ACC112 (cell line): ENCODE results near the gene MAPT.
"Not testable (repeated sequence)": the region's sequence is repeated elsewhere in the genome, so short reads cannot be mapped to it uniquely, and the experiment has no call there.

Experiments
- H2AFZ ChIP-seq: fragments of 200-600 bp; sonication (generic); one replicate; pipeline ENCODE4 v1.6.0; 2017; ENCODE audit warnings: antibody characterized with exemption, low read length; ENCODE audit not compliant: unreplicated experiment
- H3K27ac ChIP-seq: fragments of 200-600 bp; sonication (generic); 2 replicates; pipeline ENCODE4 v1.5.1; 2014; ENCODE audit warnings: low read depth, mild to moderate bottlenecking, antibody characterized with exemption, low read length, moderate library complexity
- H3K27me3 ChIP-seq: fragments of 200-600 bp; sonication (generic); 2 replicates; pipeline ENCODE4 v1.6.1; 2014; ENCODE audit warnings: mild to moderate bottlenecking, antibody characterized with exemption, low read length, moderate library complexity, mixed read lengths; ENCODE audit not compliant: insufficient read depth
- H3K36me3 ChIP-seq: fragments of 200-600 bp; sonication (generic); 2 replicates; pipeline ENCODE4 v1.6.1; 2016; ENCODE audit warnings: mild to moderate bottlenecking, antibody characterized with exemption, low read length, moderate library complexity, mixed read lengths; ENCODE audit not compliant: insufficient read depth
- H3K4me1 ChIP-seq: fragments of 200-600 bp; sonication (generic); one replicate; pipeline ENCODE4 v1.6.1; 2016; ENCODE audit warnings: low read length, mixed read lengths; ENCODE audit not compliant: insufficient read depth, unreplicated experiment, control insufficient read depth
- H3K4me3 ChIP-seq: fragments of 200-600 bp; sonication (generic); 2 replicates; pipeline ENCODE4 v1.5.1; 2014; ENCODE audit warnings: mild to moderate bottlenecking, low read depth, low read length
- H3K79me2 ChIP-seq: fragments of 200-600 bp; sonication (generic); one replicate; pipeline ENCODE4 v1.6.0; 2016; ENCODE audit warnings: low read length; ENCODE audit not compliant: control insufficient read depth, unreplicated experiment, insufficient read depth

Gene MAPT

GRCh38 chr17:45953561-45953960, 59.2 kb downstream of the MAPT start:
- Histone ChIP-seq H3K36me3 (no peaks in the 10 kb centered on the region), H3K4me3 (no peak overlapping the region), H2AFZ (no peak overlapping the region), H3K4me1 (no peaks in the 10 kb centered on the region), H3K79me2 (no peaks in the 10 kb centered on the region), H3K27me3 (peaks cover 47% of the 10 kb centered on the region), H3K27ac (no peak overlapping the region)

GRCh38 chr17:45954914-45955313, 60.6 kb downstream of the MAPT start:
- peaks cover 42% of the 10 kb centered on the region for H3K27me3 ChIP-seq
- no peaks in the 10 kb centered on the region for H3K79me2 ChIP-seq
- H3K4me3 ChIP-seq: no peak overlapping the region
- H3K27ac ChIP-seq: no peak overlapping the region
- H2AFZ ChIP-seq: no peak overlapping the region
- no peaks in the 10 kb centered on the region for H3K4me1 ChIP-seq
- H3K36me3 ChIP-seq: no peaks in the 10 kb centered on the region

- no peaks in the 10 kb centered on the region for H3K4me1 ChIP-seq
- H3K4me3 ChIP-seq: no peak overlapping the region
- H3K36me3 ChIP-seq: no peaks in the 10 kb centered on the region
- no peaks in the 10 kb centered on the region for H3K79me2 ChIP-seq
- no peak overlapping the region for H2AFZ ChIP-seq
- peaks cover 42% of the 10 kb centered on the region for H3K27me3 ChIP-seq
- no peak overlapping the region for H3K27ac ChIP-seq
Observed at GRCh38 chr17:45955326-45955725, 61.0 kb downstream of the MAPT start.

- Histone ChIP-seq H3K4me3 (no peak overlapping the region), H3K27me3 (peaks cover 39% of the 10 kb centered on the region), H3K4me1 (no peaks in the 10 kb centered on the region), H3K79me2 (no peaks in the 10 kb centered on the region), H2AFZ (no peak overlapping the region), H3K27ac (no peak overlapping the region), H3K36me3 (no peaks in the 10 kb centered on the region)
Observed at GRCh38 chr17:45956090-45956489, 61.7 kb downstream of the MAPT start.

- H3K36me3 ChIP-seq, H3K4me3 ChIP-seq, H3K79me2 ChIP-seq, H2AFZ ChIP-seq, H3K27ac ChIP-seq, H3K4me1 ChIP-seq: not testable (repeated sequence)
- peaks cover 36% of the 10 kb centered on the region for H3K27me3 ChIP-seq
Observed at GRCh38 chr17:45956746-45957145, 62.4 kb downstream of the MAPT start.

GRCh38 chr17:45958307-45958706, 64.0 kb downstream of the MAPT start:
- H2AFZ ChIP-seq: no peak overlapping the region
- peaks cover 22% of the 10 kb centered on the region for H3K27me3 ChIP-seq
- H3K4me1 ChIP-seq: no peaks in the 10 kb centered on the region

GRCh38 chr17:45958994-45959665, 64.8 kb downstream of the MAPT start:
- Histone ChIP-seq H3K4me3 (no peak overlapping the region), H3K79me2 (no peaks in the 10 kb centered on the region), H3K36me3 (no peaks in the 10 kb centered on the region), H3K27me3 (peaks cover 17% of the 10 kb centered on the region), H3K27ac (no peak overlapping the region), H3K4me1 (no peaks in the 10 kb centered on the region), H2AFZ (no peak overlapping the region)

More at GRCh38 chr17:45958307-45958706, 64.0 kb downstream of the MAPT start:
- Histone ChIP-seq H3K36me3 (no peaks in the 10 kb centered on the region), H3K79me2 (no peaks in the 10 kb centered on the region), H3K27ac (no peak overlapping the region), H3K4me3 (no peak overlapping the region)

GRCh38 chr17:45960311-45960710, 66.0 kb downstream of the MAPT start:
- H3K79me2 ChIP-seq: no peaks in the 10 kb centered on the region
- no peak overlapping the region for H3K27ac ChIP-seq
- H3K27me3 ChIP-seq: peaks cover 20% of the 10 kb centered on the region
- H3K4me1 ChIP-seq: no peaks in the 10 kb centered on the region
- no peaks in the 10 kb centered on the region for H3K36me3 ChIP-seq
- no peak overlapping the region for H3K4me3 ChIP-seq
- H2AFZ ChIP-seq: no peak overlapping the region

- Histone ChIP-seq H3K4me1 (no peaks in the 10 kb centered on the region), H3K36me3 (no peaks in the 10 kb centered on the region), H3K27ac (no peak overlapping the region), H3K4me3 (no peak overlapping the region), H3K79me2 (no peaks in the 10 kb centered on the region), H2AFZ (no peak overlapping the region), H3K27me3 (peaks cover 28% of the 10 kb centered on the region)
Observed at GRCh38 chr17:45961206-45961605, 66.9 kb downstream of the MAPT start.

GRCh38 chr17:45962221-45962972, 68.0 kb downstream of the MAPT start:
- H3K27me3 ChIP-seq: peaks cover 38% of the 10 kb centered on the region
- H3K4me1 ChIP-seq: no peaks in the 10 kb centered on the region
- no peaks in the 10 kb centered on the region for H3K36me3 ChIP-seq
- no peak overlapping the region for H3K27ac ChIP-seq
- no peaks in the 10 kb centered on the region for H3K79me2 ChIP-seq
- no peak overlapping the region for H2AFZ ChIP-seq
- no peak overlapping the region for H3K4me3 ChIP-seq

- Histone ChIP-seq H3K4me3 (no peak overlapping the region), H2AFZ (no peak overlapping the region), H3K4me1 (no peaks in the 10 kb centered on the region), H3K27me3 (peaks cover 45% of the 10 kb centered on the region), H3K36me3 (no peaks in the 10 kb centered on the region), H3K27ac (no peak overlapping the region), H3K79me2 (no peaks in the 10 kb centered on the region)
Observed at GRCh38 chr17:45963283-45963682, 68.9 kb downstream of the MAPT start.
